Memory B cell (primary cell): Measurements from ENCODE around the gene PPM1E.
"Not testable (repeated sequence)": the region's sequence is repeated elsewhere in the genome, so short reads cannot be mapped to it uniquely, and the experiment has no call there.

Experiments
- ATAC-seq: fragments of 150-1000 bp; cut with Tn5 transposase; 2 replicates; pipeline ENCODE4 v1.10.0; 2021; ENCODE audit warnings: low read depth, mild to moderate bottlenecking, moderate library complexity
- DNase-seq, 2 donors: peaks; one replicate each; pipeline ENCODE4 v3.0.0; 2022; ENCODE audit warnings: low spot score in 2 of 2
- H3K27ac Mint-ChIP-seq: one replicate; pipeline ENCODE4 v1.8.0; 2022; ENCODE audit warnings: mild to moderate bottlenecking, moderate library complexity, mixed read lengths
- H3K27me3 Mint-ChIP-seq: one replicate; pipeline ENCODE4 v1.8.0; 2022; ENCODE audit warnings: mixed read lengths
- H3K36me3 Mint-ChIP-seq: one replicate; pipeline ENCODE4 v1.8.0; 2022; ENCODE audit warnings: mild to moderate bottlenecking, mixed read lengths
- H3K4me1 Mint-ChIP-seq: one replicate; pipeline ENCODE4 v1.8.0; 2022; ENCODE audit warnings: mixed read lengths
- H3K4me3 Mint-ChIP-seq: one replicate; pipeline ENCODE4 v1.8.0; 2022; ENCODE audit warnings: mild to moderate bottlenecking, moderate library complexity, mixed read lengths
- H3K9me3 Mint-ChIP-seq: one replicate; pipeline ENCODE4 v1.8.0; 2022; ENCODE audit warnings: mixed read lengths

Gene PPM1E

GRCh38 chr17:58789831-58790230 is 34.2 kb downstream of the PPM1E start:
- H3K36me3 Mint-ChIP-seq: no peaks in the 10 kb centered on the region
- H3K9me3 Mint-ChIP-seq: peaks cover 3% of the 10 kb centered on the region
- no peak for ATAC-seq
- peaks cover 3% of the 10 kb centered on the region for H3K27me3 Mint-ChIP-seq
- no peaks in the 10 kb centered on the region for H3K4me1 Mint-ChIP-seq
- H3K27ac Mint-ChIP-seq: no peak overlapping the region
- no peak for DNase-seq
- no peak overlapping the region for H3K4me3 Mint-ChIP-seq

- not testable (repeated sequence) for H3K9me3 Mint-ChIP-seq
Observed at GRCh38 chr17:58794508-58794907, 38.9 kb downstream of the PPM1E start.

GRCh38 chr17:58802188-58802587 is 46.5 kb downstream of the PPM1E start:
- Mint-ChIP-seq H3K27me3 (peaks cover 5% of the 10 kb centered on the region), H3K27ac (no peak overlapping the region), H3K4me3 (no peak overlapping the region), H3K4me1 (no peaks in the 10 kb centered on the region), H3K9me3 (peaks cover 3% of the 10 kb centered on the region), H3K36me3 (no peaks in the 10 kb centered on the region)
- DNase-seq: no peak
- ATAC-seq: no peak

More at GRCh38 chr17:58794508-58794907, 38.9 kb downstream of the PPM1E start:
- not testable (repeated sequence) for H3K4me3 Mint-ChIP-seq, H3K36me3 Mint-ChIP-seq, H3K27me3 Mint-ChIP-seq, ATAC-seq, DNase-seq, H3K4me1 Mint-ChIP-seq, H3K27ac Mint-ChIP-seq

- no peak for ATAC-seq
Observed at GRCh38 chr17:58806046-58806445, 50.4 kb downstream of the PPM1E start.

GRCh38 chr17:58808609-58809563 is 53.2 kb downstream of the PPM1E start:
- H3K4me3 Mint-ChIP-seq: no peak overlapping the region
- DNase-seq (no peak), ATAC-seq (no peak)
- no peaks in the 10 kb centered on the region for H3K4me1 Mint-ChIP-seq
- H3K27me3 Mint-ChIP-seq: peaks cover 5% of the 10 kb centered on the region
- H3K36me3 Mint-ChIP-seq: no peaks in the 10 kb centered on the region
- H3K27ac Mint-ChIP-seq: no peak overlapping the region
- no peaks in the 10 kb centered on the region for H3K9me3 Mint-ChIP-seq

More at GRCh38 chr17:58806046-58806445, 50.4 kb downstream of the PPM1E start:
- H3K27me3 Mint-ChIP-seq: peaks cover 5% of the 10 kb centered on the region
- DNase-seq: no peak
- H3K4me3 Mint-ChIP-seq: no peak overlapping the region
- no peaks in the 10 kb centered on the region for H3K4me1 Mint-ChIP-seq
- H3K27ac Mint-ChIP-seq: no peak overlapping the region
- H3K36me3 Mint-ChIP-seq: no peaks in the 10 kb centered on the region
- H3K9me3 Mint-ChIP-seq: peaks cover 3% of the 10 kb centered on the region

- Mint-ChIP-seq H3K4me1 (no peaks in the 10 kb centered on the region), H3K9me3 (no peaks in the 10 kb centered on the region), H3K27ac (no peak overlapping the region), H3K36me3 (no peaks in the 10 kb centered on the region), H3K27me3 (peaks cover 5% of the 10 kb centered on the region), H3K4me3 (no peak overlapping the region)
- ATAC-seq (no peak), DNase-seq (no peak)
Observed at GRCh38 chr17:58809564-58809936, 53.9 kb downstream of the PPM1E start.

- Mint-ChIP-seq H3K9me3 (no peaks in the 10 kb centered on the region), H3K4me3 (no peak overlapping the region), H3K27ac (no peak overlapping the region), H3K4me1 (no peaks in the 10 kb centered on the region), H3K27me3 (peaks cover 2% of the 10 kb centered on the region), H3K36me3 (no peaks in the 10 kb centered on the region)
- no peak for ATAC-seq
- no peak for DNase-seq
Observed at GRCh38 chr17:58811290-58811689, 55.6 kb downstream of the PPM1E start.

GRCh38 chr17:58813712-58814111 is 58.1 kb downstream of the PPM1E start:
- Mint-ChIP-seq H3K27ac (no peak overlapping the region), H3K36me3 (no peaks in the 10 kb centered on the region), H3K4me3 (no peak overlapping the region), H3K27me3 (no peaks in the 10 kb centered on the region), H3K9me3 (no peaks in the 10 kb centered on the region), H3K4me1 (no peaks in the 10 kb centered on the region)
- no peak for DNase-seq
- ATAC-seq: no peak

GRCh38 chr17:58818654-58819053 is 63.0 kb downstream of the PPM1E start:
- Mint-ChIP-seq H3K36me3 (no peaks in the 10 kb centered on the region), H3K27ac (no peak overlapping the region), H3K9me3 (no peaks in the 10 kb centered on the region), H3K27me3 (peaks cover 3% of the 10 kb centered on the region), H3K4me3 (no peak overlapping the region), H3K4me1 (no peaks in the 10 kb centered on the region)
- ATAC-seq: no peak
- no peak for DNase-seq

- Mint-ChIP-seq H3K27ac (no peak overlapping the region), H3K36me3 (no peaks in the 10 kb centered on the region), H3K4me1 (no peaks in the 10 kb centered on the region), H3K4me3 (no peak overlapping the region), H3K27me3 (peaks cover 6% of the 10 kb centered on the region), H3K9me3 (no peaks in the 10 kb centered on the region)
- no peak for ATAC-seq
- no peak for DNase-seq
Observed at GRCh38 chr17:58822148-58823050, 66.7 kb downstream of the PPM1E start.

- Mint-ChIP-seq H3K36me3 (no peaks in the 10 kb centered on the region), H3K27me3 (peaks cover 6% of the 10 kb centered on the region), H3K4me1 (no peaks in the 10 kb centered on the region), H3K9me3 (no peaks in the 10 kb centered on the region), H3K4me3 (no peak overlapping the region), H3K27ac (no peak overlapping the region)
- no peak for ATAC-seq
- DNase-seq: no peak
Observed at GRCh38 chr17:58823051-58823525, 67.4 kb downstream of the PPM1E start.

GRCh38 chr17:58829172-58829637 is 73.6 kb downstream of the PPM1E start:
- peaks cover 3% of the 10 kb centered on the region for H3K9me3 Mint-ChIP-seq
- no peak for ATAC-seq
- no peak overlapping the region for H3K27ac Mint-ChIP-seq
- H3K36me3 Mint-ChIP-seq: no peaks in the 10 kb centered on the region
- DNase-seq: no peak
- peaks cover 6% of the 10 kb centered on the region for H3K4me1 Mint-ChIP-seq
- H3K4me3 Mint-ChIP-seq: no peak overlapping the region
- peaks cover 16% of the 10 kb centered on the region for H3K27me3 Mint-ChIP-seq

- no peak overlapping the region for H3K4me3 Mint-ChIP-seq
- peaks cover 3% of the 10 kb centered on the region for H3K9me3 Mint-ChIP-seq
- peaks cover 14% of the 10 kb centered on the region for H3K27me3 Mint-ChIP-seq
- peaks cover 1% of the 10 kb centered on the region for H3K36me3 Mint-ChIP-seq
- H3K27ac Mint-ChIP-seq: no peak overlapping the region
- ATAC-seq (no peak), DNase-seq (no peak)
- H3K4me1 Mint-ChIP-seq: peaks cover 6% of the 10 kb centered on the region
Observed at GRCh38 chr17:58831780-58832179, 76.1 kb downstream of the PPM1E start.

- DNase-seq (no peak), ATAC-seq (no peak)
- H3K27ac Mint-ChIP-seq: no peak overlapping the region
- peaks cover 3% of the 10 kb centered on the region for H3K9me3 Mint-ChIP-seq
- peaks cover 14% of the 10 kb centered on the region for H3K27me3 Mint-ChIP-seq
- H3K36me3 Mint-ChIP-seq: peaks cover 1% of the 10 kb centered on the region
- peaks cover 6% of the 10 kb centered on the region for H3K4me1 Mint-ChIP-seq
- no peak overlapping the region for H3K4me3 Mint-ChIP-seq
Observed at GRCh38 chr17:58832514-58832913, 76.9 kb downstream of the PPM1E start.
